ENCODE measurements around the gene RPTOR. TPM values are rescaled to one million over a fixed set of nuclear protein-coding genes. Genes with fewer than 3 reads are reported as not detected.

RPTOR gene
- total RNA-seq, 6 experiments from 2014 or later, result 34.4 to 39.2 (median 35.5) TPM

DNA sequence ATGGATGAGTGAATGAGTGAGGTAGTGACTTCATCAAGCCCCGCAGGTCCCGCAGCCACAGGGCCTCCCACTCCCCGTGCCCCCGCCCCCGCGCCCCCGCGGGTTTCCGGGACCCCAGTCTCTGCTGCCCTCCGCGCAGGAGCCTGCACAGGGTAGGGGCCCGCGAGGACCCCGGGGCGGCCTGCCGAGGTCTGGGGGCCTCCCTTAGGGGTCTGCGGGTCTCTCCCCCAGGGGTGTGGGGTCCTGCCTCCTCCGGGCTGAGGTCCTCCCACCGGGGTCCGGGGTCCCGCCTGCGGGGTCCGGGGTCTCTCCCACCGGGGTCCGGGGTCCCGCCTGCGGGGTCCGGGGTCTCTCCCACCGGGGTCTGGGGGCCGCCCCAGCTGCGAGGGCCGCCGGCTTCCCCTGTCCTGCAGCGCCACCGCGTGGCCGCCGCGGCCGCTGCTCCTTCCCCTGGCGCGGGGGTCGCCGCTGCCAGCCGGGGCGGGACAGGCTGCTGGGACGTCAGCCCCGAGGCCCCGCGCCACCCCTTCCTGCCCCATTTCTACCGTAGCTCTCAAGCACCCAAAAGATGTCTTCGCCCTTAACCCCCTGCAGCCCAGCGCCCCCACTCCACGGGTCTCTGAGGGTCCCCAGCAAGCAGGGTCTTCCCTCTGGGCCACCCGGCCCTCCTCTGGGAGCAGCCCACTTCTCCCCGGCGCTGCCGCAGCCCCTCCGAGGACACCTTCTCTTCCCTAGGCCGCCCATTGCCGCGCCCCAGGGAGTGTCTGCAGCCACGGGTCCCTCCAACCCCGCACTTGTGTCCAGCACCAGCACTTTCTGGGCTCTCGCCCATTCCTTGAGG is 436.6 kb downstream of the RPTOR start:
- peaks cover 27% of the 10 kb centered on the region for H3K27me3 Mint-ChIP-seq (ENCODE audit: insufficient read depth)
- H3K4me1 Mint-ChIP-seq (ENCODE audit: low read depth), result peaks cover 36% of the 10 kb centered on the region
- H3K4me3 Mint-ChIP-seq, result peak overlapping the region; percentile 45; the same call in 1 of the 2 replicates
- peak overlapping the region; percentile 22 for H3K27ac Mint-ChIP-seq
- TF ChIP-seq, protein P1, sequence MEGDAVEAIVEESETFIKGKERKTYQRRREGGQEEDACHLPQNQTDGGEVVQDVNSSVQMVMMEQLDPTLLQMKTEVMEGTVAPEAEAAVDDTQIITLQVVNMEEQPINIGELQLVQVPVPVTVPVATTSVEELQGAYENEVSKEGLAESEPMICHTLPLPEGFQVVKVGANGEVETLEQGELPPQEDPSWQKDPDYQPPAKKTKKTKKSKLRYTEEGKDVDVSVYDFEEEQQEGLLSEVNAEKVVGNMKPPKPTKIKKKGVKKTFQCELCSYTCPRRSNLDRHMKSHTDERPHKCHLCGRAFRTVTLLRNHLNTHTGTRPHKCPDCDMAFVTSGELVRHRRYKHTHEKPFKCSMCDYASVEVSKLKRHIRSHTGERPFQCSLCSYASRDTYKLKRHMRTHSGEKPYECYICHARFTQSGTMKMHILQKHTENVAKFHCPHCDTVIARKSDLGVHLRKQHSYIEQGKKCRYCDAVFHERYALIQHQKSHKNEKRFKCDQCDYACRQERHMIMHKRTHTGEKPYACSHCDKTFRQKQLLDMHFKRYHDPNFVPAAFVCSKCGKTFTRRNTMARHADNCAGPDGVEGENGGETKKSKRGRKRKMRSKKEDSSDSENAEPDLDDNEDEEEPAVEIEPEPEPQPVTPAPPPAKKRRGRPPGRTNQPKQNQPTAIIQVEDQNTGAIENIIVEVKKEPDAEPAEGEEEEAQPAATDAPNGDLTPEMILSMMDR (IDR thresholded peaks at IDR 0.05), result peak; percentile 93
- H3K36me3 Mint-ChIP-seq (ENCODE audit: low read depth), result 0 out of 2 replicates have a peak, but pooled peaks cover 4% of the 10 kb centered on the region
- DNase-seq, result no peak
- H3K9me3 Mint-ChIP-seq, result no peaks in the 10 kb centered on the region

DNA sequence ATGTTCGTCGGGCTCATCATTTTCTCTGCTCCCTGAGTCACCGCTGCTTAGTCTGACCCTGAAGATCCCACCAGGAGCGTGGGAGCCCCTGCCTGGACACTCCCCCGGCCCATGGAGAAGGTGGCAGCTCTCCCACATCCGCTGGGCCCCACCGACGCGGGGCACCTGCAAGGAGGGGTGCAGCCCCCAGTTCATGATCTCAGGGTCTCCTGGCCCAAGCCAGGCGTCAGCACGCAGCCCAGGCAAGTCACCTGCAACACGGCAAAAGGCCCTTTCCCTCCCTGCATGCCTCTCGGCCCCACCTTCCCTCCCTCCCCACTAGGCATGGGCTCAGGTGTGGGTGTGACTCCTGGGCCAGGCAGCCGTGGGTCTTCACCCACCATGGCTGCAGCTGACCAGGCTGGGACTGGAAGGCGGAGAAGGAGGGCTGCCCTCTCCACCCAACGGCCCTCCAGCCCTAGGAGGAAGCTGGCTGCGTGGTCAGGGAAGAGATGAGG is 437.3 kb downstream of the RPTOR start:
- no peak overlapping the region for H3K27ac Mint-ChIP-seq
- no peaks in the 10 kb centered on the region for H3K9me3 Mint-ChIP-seq
- TF ChIP-seq, protein P1 (IDR thresholded peaks at IDR 0.05), result no peak
- H3K4me3 Mint-ChIP-seq, result no peak overlapping the region
- H3K27me3 Mint-ChIP-seq (ENCODE audit: insufficient read depth), result peaks cover 22% of the 10 kb centered on the region
- H3K4me1 Mint-ChIP-seq (ENCODE audit: low read depth), result peaks cover 36% of the 10 kb centered on the region
- 0 out of 2 replicates have a peak, but pooled peaks cover 1% of the 10 kb centered on the region for H3K36me3 Mint-ChIP-seq (ENCODE audit: low read depth)
- no peak for DNase-seq

DNA sequence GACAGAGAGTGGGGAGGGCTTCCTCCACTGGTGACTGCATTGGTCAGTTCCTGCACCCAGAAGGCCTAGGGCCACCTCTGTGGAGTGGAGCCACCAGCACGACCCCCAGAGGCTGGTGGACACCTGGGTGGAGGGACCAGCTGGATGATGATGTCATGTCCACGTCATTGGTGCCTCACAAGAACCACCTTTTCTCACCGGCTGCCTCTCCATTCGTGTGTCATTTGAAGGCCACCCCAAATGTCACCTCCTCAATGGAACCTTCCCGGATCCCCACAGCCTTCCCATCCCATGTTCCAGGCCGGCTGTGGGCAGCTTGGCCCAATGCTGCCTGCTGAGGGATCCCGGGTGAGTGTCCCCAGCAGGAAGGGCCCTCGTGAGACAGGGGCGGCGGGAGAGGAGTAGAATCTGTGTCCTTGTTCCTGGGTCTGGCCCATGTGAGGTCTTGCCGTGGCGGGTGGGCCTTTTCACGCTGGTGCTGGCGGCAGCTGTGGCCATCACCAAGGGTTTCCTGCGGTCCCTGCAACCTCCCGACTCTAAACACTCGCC is 437.9 kb downstream of the RPTOR start:
- H3K4me1 Mint-ChIP-seq (ENCODE audit: low read depth), result peaks cover 36% of the 10 kb centered on the region
- H3K27ac Mint-ChIP-seq, result no peak overlapping the region
- no peak overlapping the region for H3K4me3 Mint-ChIP-seq
- H3K36me3 Mint-ChIP-seq (ENCODE audit: low read depth), result no peaks in the 10 kb centered on the region
- TF ChIP-seq, protein P1 (IDR thresholded peaks at IDR 0.05), result no peak
- H3K27me3 Mint-ChIP-seq (ENCODE audit: insufficient read depth), result peaks cover 19% of the 10 kb centered on the region
- DNase-seq, result no peak
- H3K9me3 Mint-ChIP-seq, result no peaks in the 10 kb centered on the region

DNA sequence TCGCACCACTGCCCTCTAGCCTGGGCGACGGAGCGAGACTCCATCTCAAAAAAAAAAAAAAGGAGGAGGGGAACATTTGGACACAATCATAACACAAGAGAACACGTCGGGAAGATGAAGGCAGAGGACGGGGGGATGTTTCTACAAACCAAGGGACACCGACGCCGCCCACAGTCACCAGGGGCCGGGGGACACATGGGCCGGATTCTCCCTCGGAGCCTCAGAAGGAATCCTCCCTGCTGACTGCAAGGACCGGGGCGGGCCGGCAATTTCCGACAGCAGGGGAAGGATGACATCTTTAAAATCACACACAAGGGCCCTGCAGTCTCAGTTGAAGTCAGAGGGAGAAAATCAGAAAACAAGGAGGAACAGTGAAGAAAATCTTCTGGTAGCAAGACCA is 438.9 kb downstream of the RPTOR start:
- no peak overlapping the region for H3K4me3 Mint-ChIP-seq
- no peaks in the 10 kb centered on the region for H3K36me3 Mint-ChIP-seq (ENCODE audit: low read depth)
- H3K9me3 Mint-ChIP-seq, result no peaks in the 10 kb centered on the region
- DNase-seq, result no peak
- H3K27me3 Mint-ChIP-seq (ENCODE audit: insufficient read depth), result peaks cover 19% of the 10 kb centered on the region
- 0 out of 2 replicates have a peak overlapping the region, but pooled peaks have one; percentile 85 for H3K27ac Mint-ChIP-seq
- TF ChIP-seq, protein P1 (IDR thresholded peaks at IDR 0.05), result no peak
- H3K4me1 Mint-ChIP-seq (ENCODE audit: low read depth), result peaks cover 38% of the 10 kb centered on the region

DNA sequence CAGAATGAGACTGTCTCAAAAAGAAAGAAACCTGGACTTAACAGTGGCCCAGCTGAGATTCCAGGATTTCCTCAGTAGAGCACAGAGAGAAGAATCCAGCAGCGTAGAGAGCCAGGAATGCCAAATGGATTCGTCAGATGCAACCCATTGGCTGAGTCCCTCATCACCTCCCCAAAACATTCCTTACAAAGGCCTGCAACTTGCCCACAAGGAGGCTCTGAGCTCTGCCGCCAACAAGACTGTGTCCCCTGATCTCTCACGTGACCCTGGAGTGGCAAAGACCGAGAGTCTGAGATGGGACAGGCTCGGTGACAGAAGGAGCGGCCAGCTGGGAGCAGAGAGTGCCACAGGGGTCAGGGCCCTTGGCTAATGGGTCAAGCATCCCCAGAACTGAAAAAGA is 440.1 kb downstream of the RPTOR start:
- Mint-ChIP-seq H3K36me3 (ENCODE audit: low read depth) (no peaks in the 10 kb centered on the region), H3K4me3 (no peak overlapping the region), H3K27ac (peak overlapping the region; percentile 85), H3K27me3 (ENCODE audit: insufficient read depth) (peaks cover 16% of the 10 kb centered on the region), H3K4me1 (ENCODE audit: low read depth) (peaks cover 45% of the 10 kb centered on the region), H3K9me3 (no peaks in the 10 kb centered on the region)
- TF ChIP-seq, protein P1 (IDR thresholded peaks at IDR 0.05), result peak; percentile 56
- DNase-seq, result peak; percentile 89

All from HFFc6 (cell line).